ENCODE results near the gene BCL2. TPM values are rescaled to one million over a fixed set of nuclear protein-coding genes. Genes with fewer than 3 reads are reported as not detected.

BCL2 gene
- total RNA-seq, 1 experiment from 2014 or later: 1.3 TPM

DNA sequence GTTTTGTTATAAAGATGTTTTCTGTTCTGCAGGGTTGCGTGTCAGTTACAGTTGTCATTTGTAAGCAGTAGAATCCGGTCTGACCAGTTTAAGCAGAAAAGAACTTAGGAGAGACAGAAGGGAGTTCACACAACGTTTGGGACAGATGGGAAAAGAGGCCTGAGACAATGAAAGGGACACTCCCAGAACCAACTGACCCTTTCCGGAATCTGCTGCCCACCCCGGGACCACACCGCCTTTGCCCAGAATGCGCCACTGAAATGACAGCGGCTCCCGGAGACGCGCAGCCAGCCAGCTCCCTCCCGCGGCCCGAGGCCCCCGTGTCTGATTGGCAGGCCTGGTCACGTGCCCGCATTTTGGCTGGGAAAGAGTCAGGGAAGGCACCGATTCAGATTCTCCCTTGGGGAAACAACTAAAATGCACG lies 244.6 kb downstream of the BCL2 start:
- H3K23ac ChIP-seq (ENCODE audit: insufficient read length, low read depth, low read length): no peak overlapping the region
- H4K20me1 ChIP-seq (ENCODE audit: control insufficient read depth, insufficient read depth, insufficient read length): no peaks in the 10 kb centered on the region
- no peak overlapping the region for H2BK120ac ChIP-seq (ENCODE audit: low read depth, low read length, poor library complexity, severe bottlenecking)
- no peak overlapping the region for H3T11ph ChIP-seq (ENCODE audit: low read length)
- no peak overlapping the region for H2BK5ac ChIP-seq (ENCODE audit: insufficient read length, low read length)
- H3K4me3 Mint-ChIP-seq: peak overlapping the region; percentile 71 to 76
- H3K9me3 ChIP-seq (ENCODE audit: control insufficient read depth, low read depth, low read length): no peaks in the 10 kb centered on the region
- H3K56ac ChIP-seq (ENCODE audit: insufficient read length, low read depth, low read length): no peak overlapping the region
- H3K27me3 Mint-ChIP-seq (ENCODE audit: low read depth): no peaks in the 10 kb centered on the region; the same call in 1 of the 2 replicates
- no peak overlapping the region for H2BK15ac ChIP-seq (ENCODE audit: low read depth, low read length)
- H4K8ac ChIP-seq (replicated peaks; ENCODE audit: insufficient read length, low read depth, low read length): no peak overlapping the region
- no CpG with 5 or more reads among the region's 19 CpGs for WGBS (ENCODE audit: extremely low coverage, insufficient read length, low lambda C conversion rate)
- no peak overlapping the region for H3K4ac ChIP-seq (ENCODE audit: low read depth, low read length)
- peak; percentile 87 for DNase-seq
- H3K14ac ChIP-seq (ENCODE audit: insufficient read depth, low read length): no peak overlapping the region
- no peaks in the 10 kb centered on the region for H3K4me1 ChIP-seq (ENCODE audit: insufficient read depth, low read length)
- H3K4me1 Mint-ChIP-seq: peaks cover 9 to 14% of the 10 kb centered on the region in 2 experiments; a peak in 3 of 4 replicates
- peak overlapping the region in 2 of 3 experiments; percentile 7 to 74; a peak in 2 of 7 replicates for H3K27ac Mint-ChIP-seq
- no peaks in the 10 kb centered on the region for H3K27me3 ChIP-seq (ENCODE audit: insufficient read depth, low read length)
- H3K36me3 Mint-ChIP-seq (ENCODE audit: insufficient read depth in 1 of 3, low read depth in 3 of 3): no peaks in the 10 kb centered on the region
- no peak overlapping the region for H2BK20ac ChIP-seq (ENCODE audit: low read depth, low read length, poor library complexity, severe bottlenecking)
- H3K18ac ChIP-seq (ENCODE audit: insufficient read length, low read depth, low read length): peak overlapping the region; percentile 70
- no peak overlapping the region for H4K5ac ChIP-seq (ENCODE audit: insufficient read length, low read depth, low read length)
- peaks cover 0 to 2% of the 10 kb centered on the region in 2 experiments; a peak in 2 of 5 replicates for H3K9me3 Mint-ChIP-seq
- no peak overlapping the region for H3K27ac ChIP-seq (ENCODE audit: insufficient read length, low read depth, low read length)
- no peaks in the 10 kb centered on the region for H3K79me2 ChIP-seq (ENCODE audit: insufficient read depth, low read length)
- no peak overlapping the region for H2AK5ac ChIP-seq (ENCODE audit: insufficient read length, low read length)
- H3K23me2 ChIP-seq (ENCODE audit: insufficient read length, low read depth, low read length, poor library complexity, severe bottlenecking): no peaks in the 10 kb centered on the region
- peak overlapping the region; percentile 93 for H3K4me2 ChIP-seq (ENCODE audit: insufficient read depth, insufficient read length, low read length)
- H3K9ac ChIP-seq (ENCODE audit: extremely low read depth, insufficient read length, low read length): peak overlapping the region; percentile 68
- H4K91ac ChIP-seq (ENCODE audit: insufficient read length, low read depth, low read length): no peak overlapping the region
- peak overlapping the region; percentile 96 for H2AFZ ChIP-seq (ENCODE audit: low read length)
- H2BK12ac ChIP-seq (ENCODE audit: insufficient read length, low read depth, low read length): no peak overlapping the region
- no peak for TF ChIP-seq CTCF (conservative IDR thresholded peaks at IDR 0.05)
- H3K79me1 ChIP-seq (ENCODE audit: insufficient read depth, low read depth, low read length, poor library complexity, severe bottlenecking): no peaks in the 10 kb centered on the region

Measured in H9 (cell line).